HL-60 (cell line): Measurements from ENCODE around the gene TMF1.

ENCODE experiments used
- CTCF ChIP-seq: IDR thresholded peaks from one replicate; pipeline ENCODE4 v1.5.1; 2011; ENCODE audit warnings: low read length, control low read depth, inconsistent platforms; ENCODE audit not compliant: insufficient read depth
- GABPA ChIP-seq: IDR thresholded peaks from 2 replicates; pipeline ENCODE4 v1.6.1; 2012; ENCODE audit warnings: low read depth

- TF ChIP-seq GABPA (no peak), CTCF (no peak)
Measured at GRCh38 chr3:69082361-69082760, 30.2 kb upstream of the TMF1 start.
